Astrocyte of the spinal cord (primary cell): ENCODE data around the gene ABTB2.

Experiments used
- DNase-seq: peaks from one replicate; pipeline ENCODE4 v3.0.0; 2011; ENCODE audit warnings: low read depth, low spot score
- H3K4me3 ChIP-seq: 2 replicates; pipeline ENCODE4 v1.5.1; 2011; ENCODE audit warnings: low read depth, mild to moderate bottlenecking, low read length, moderate library complexity
- in situ Hi-C: cut with HindIII; loops from 2 replicates; pipeline ENCODE4 v1.10.0; 2017; ENCODE audit warnings: low sequenced_read_pairs
- TF ChIP-seq, protein P1 (sequence below): IDR thresholded peaks from 2 replicates; pipeline ENCODE4 v1.5.1; 2012; ENCODE audit warnings: low read depth, mild to moderate bottlenecking, low read length, inconsistent platforms

Gene ABTB2

DNA sequence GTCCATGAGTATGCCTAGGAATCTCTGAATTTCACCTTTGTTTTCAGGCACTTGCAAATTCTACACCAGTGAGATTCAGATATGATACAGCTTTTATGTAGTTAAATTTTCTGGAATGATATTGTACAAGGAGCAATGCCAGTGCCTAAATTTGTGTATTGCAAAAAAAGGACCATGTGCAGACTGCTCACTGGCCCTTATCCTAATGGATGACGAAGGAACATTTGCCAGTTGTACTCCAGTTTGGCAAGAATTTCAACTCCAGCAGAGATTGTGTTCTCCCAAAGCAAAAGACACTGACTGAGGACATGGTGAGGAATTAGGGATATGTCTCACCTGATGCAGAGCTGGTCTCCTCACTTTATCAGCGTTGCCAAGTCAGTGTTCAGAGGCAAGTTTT lies 243.8 kb downstream of the ABTB2 start:
- TF ChIP-seq, protein P1, sequence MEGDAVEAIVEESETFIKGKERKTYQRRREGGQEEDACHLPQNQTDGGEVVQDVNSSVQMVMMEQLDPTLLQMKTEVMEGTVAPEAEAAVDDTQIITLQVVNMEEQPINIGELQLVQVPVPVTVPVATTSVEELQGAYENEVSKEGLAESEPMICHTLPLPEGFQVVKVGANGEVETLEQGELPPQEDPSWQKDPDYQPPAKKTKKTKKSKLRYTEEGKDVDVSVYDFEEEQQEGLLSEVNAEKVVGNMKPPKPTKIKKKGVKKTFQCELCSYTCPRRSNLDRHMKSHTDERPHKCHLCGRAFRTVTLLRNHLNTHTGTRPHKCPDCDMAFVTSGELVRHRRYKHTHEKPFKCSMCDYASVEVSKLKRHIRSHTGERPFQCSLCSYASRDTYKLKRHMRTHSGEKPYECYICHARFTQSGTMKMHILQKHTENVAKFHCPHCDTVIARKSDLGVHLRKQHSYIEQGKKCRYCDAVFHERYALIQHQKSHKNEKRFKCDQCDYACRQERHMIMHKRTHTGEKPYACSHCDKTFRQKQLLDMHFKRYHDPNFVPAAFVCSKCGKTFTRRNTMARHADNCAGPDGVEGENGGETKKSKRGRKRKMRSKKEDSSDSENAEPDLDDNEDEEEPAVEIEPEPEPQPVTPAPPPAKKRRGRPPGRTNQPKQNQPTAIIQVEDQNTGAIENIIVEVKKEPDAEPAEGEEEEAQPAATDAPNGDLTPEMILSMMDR: no peak
- in situ Hi-C loops: no loop called here
- DNase-seq: no peak
- no peak overlapping the region for H3K4me3 ChIP-seq

DNA sequence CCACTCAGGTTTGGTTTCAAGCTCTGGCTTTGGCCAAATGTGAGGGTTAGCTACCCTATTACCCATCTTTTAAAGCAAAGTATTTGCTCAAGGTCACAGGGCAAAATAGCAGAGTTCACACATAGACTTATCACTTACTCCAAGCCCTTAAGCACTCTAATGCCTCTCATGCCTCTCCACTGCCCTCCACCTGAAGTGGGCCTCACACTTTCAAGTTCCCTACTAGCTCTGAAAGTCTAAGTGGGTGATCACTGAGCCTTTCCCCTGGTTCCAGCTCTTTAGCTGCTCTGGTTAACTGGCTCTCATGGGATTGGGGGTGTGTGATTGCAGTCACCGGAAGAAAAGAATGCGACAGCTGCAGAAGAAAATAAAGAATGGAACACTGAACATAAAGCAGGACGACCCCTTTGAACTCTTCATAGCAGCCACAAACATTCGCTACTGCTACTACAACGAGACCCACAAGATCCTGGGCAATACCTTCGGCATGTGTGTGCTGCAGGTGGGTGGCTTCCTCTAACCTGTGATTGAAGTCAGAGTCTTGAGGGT lies 246.0 kb downstream of the ABTB2 start:
- TF ChIP-seq, protein P1: no peak
- no peak overlapping the region for H3K4me3 ChIP-seq
- in situ Hi-C loops: no loop called here

DNA sequence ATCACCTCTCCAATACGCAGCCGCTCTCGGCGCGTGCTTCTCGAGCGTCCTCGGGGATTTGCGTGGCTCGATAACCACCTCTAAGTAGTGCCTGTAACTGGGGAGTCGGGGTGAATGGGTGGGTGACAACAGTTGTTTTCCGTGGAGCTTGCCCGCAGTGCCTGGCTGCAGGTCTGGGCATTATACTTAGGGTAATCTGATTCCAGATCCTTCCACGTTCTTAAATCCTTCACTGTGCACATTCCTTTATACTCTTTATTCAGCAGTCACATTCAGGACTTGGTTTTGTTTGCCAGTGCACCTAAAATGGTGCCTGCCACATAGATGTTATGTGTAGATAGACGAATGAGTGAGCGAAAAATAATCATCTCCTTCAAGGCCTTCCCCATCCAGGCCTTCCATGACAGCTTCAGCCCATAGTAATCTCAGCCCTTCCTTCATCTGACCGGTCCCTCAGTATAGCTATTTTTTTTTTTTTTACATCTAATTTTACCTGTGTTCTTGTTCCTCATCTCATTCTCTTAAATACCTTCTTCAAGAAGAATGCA lies 251.8 kb downstream of the ABTB2 start:
- H3K4me3 ChIP-seq: peak overlapping the region; percentile 92
- DNase-seq: peak; percentile 10

More for the DNA sequence above, 246.0 kb downstream of the ABTB2 start:
- no peak for DNase-seq

DNA sequence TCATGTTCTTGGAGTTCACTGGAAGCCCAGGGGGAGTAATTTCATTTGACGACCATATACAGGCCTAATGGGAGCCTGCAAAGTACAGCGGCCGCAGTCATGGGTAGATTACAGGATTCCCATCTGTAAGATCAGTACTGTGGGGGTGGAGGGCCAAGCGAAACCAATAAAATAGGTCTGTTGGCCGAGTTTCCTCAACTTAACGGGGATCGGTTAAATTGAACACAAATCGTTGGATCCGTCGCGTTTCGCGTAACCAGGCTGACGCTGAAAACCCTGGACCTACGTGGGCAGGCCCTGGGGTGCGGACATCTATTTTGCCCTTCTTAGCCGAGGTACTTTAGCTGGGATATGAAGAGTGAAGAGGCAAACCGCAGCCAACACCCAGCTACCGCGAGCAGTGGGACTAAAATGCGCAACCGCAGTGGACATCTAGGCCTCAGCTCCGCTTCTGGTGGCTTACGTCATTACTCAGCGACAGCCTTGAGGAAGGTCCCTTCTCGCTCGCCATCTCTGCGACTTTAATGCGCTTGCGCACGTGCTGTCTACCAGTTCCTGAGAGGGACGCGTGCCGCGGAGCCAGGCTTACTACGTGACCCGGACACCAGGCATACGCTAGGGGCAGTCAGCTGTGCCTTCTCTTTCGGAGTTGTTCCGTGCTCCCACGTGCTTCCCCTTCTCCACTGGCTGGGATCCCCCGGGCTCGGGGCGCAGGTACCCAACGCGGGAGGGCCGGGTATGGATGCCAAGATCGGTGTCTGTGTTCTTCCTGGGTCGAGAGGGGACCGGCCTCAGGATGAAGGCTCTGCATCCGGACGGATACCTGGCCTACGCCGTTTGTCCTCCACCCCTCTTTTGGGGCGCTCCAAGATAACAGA lies 252.5 kb downstream of the ABTB2 start, which contains the start of gene NAT10:
TSS of gene NAT10 (plus strand) at position 551 of the 878 bp plus-strand sequence. CDS start 2,597 bp downstream, outside the sequence.
- in situ Hi-C loops: no loop called here
- peak within 1 kb of the TSS; percentile 92 for H3K4me3 ChIP-seq
- peak; percentile 98 for DNase-seq
- TF ChIP-seq, protein P1: peak; percentile 3

More for the DNA sequence above, 251.8 kb downstream of the ABTB2 start:
- TF ChIP-seq, protein P1: no peak
- in situ Hi-C loops: no loop called here

DNA sequence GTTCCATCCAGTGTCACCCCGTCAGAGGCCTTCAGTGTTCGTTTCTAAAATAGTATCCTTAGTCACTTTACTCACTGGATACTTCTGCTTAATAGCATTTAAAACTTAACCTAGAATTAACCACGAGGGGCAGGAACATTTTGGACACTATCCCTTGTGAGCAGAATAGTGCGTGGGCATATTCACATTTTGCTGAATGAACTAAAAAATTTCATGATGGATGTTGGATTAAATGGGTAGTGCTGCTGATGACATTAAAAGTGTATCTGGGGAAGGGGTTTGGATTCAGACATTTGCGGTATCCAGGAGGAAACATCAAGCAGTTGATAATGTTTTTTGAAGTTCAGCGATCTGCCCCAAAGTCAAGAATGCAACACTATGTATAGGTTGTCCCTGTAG lies 253.1 kb downstream of the ABTB2 start:
- peak overlapping the region; percentile 92 for H3K4me3 ChIP-seq
- TF ChIP-seq, protein P1: no peak
- no peak for DNase-seq
- in situ Hi-C loops: no loop called here
